Hindlimb muscle (tissue), 1 donor: ENCODE measurements around the gene NLGN1. TPM values are rescaled to one million over a fixed set of nuclear protein-coding genes. Genes with fewer than 3 reads are reported as not detected.

Experiments used
- DNase-seq: peaks from one replicate; pipeline ENCODE4 v3.0.0-alpha.2; 2013
- polyA plus RNA-seq: library from polyadenylated mRNA; unstranded; fragments of 120-200 nt; gene quantifications from one replicate; pipeline ENCODE4 v1.2.1, GENCODE V29; 2013; ENCODE audit not compliant: insufficient read length

Gene NLGN1
- polyA plus RNA-seq, 1 donor: 1.0 TPM

DNA sequence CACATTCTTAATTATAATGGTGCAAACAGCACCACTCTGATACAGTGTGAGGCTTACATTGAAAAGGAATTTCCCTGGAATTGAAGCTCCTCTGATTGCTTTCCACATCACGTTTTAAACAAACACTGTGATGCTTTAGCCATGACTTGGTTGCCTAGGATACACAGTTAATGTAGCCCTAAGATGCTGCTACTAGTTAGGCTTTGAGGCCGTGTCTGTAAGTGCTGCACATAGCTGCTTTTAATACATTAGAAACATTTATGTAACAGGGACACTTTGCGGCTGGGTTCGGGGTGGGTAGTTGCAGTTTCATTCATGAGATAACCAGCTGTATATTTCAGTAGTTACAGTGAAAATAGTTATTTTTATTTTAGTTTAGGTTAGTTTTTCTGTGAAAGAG, 334.7 kb downstream of the NLGN1 start:
- DNase-seq: no peak

GRCh38 chr3:173733029-173733652, 335.6 kb downstream of the NLGN1 start:
- no peak for DNase-seq

GRCh38 chr3:173734473-173734872, 336.9 kb downstream of the NLGN1 start:
- DNase-seq: no peak

DNA sequence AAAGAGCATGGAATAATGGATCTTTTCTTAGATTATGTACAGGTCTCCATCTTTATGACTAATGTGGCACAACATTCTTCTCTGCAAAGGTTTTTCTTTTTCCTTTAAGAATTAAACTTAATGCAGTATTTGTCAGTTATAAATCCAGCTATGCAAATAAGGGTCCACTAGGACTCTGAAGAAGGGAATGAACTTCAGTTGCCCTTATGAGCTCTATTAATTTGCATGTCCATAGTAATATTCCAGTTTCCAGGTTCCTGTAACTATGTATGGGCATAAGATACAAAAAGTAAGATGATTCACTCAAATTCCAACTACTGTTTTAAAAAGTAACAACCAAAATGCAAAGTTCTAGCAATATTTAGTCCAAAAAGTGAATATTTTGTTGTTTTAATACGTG, 337.4 kb downstream of the NLGN1 start:
- no peak for DNase-seq

GRCh38 chr3:173735841-173736240, 338.3 kb downstream of the NLGN1 start:
- DNase-seq: no peak

DNA sequence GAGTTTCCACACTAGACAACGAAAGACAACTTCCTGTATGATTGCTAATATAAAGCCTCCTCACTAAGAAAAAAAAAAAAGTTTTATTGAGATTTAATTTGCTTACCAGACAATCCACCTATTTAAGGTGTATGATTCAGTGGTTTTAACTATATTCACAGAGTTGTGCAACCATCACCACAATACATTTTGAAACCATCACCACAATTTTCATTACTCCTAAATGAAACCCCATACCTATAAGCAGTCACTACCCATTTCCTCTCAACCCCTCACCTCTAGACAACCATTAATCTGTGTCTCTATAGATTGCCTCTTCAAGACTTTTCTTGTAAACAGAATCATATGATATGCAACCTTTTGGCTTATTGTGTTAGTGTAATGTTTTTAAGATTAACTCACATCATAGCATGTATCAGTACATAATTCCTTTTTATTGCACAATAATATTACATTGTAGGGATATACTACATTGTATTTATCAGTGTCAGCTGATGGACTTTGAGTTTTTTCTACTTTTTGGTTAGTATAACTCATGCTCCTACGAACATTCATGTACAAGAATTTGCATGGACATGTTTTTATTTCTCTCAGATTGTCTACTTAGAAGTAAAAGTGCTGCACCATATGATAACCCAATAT, 339.7 kb downstream of the NLGN1 start:
- no peak for DNase-seq

DNA sequence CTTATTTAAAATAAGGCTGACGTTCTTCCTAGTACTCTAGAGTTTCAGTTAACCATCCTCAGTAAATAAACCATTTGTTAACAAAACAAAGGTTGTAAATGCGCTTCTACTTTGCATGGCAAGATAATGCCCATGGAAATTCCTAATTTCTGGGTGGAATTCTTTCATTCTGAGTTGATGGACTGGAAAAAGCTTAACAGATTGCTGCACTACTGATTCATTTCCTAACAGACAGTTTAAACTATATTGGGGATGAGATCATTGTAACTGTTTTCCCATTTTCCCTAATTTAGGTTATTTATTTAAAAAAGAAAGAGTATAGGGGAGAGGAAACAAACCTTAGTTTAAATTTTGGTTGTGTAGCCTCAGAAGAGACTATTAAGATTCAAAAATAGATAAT, 342.2 kb downstream of the NLGN1 start:
- DNase-seq: no peak

DNA sequence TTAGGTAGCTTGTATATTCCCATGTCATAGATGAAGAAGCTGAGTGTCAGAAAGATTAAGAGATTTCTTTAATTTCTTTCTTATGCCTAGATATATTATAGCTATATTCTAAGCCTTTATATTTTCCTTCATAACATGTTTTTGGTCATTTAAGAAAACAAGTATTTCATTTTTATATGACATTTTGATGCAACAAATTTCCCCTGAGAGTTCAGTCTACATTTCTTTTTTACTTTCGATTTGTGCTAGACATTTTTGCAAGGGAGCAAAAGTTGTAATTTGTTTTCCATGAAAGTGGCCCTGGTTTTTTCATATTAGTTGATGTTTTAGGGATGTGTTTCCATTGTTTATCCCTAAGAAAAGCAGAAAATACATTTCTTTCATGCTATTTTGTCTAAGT, 344.9 kb downstream of the NLGN1 start:
- no peak for DNase-seq

- DNase-seq: no peak
These were observed 345.6 kb downstream of the NLGN1 start for GRCh38 chr3:173743111-173743510.

DNA sequence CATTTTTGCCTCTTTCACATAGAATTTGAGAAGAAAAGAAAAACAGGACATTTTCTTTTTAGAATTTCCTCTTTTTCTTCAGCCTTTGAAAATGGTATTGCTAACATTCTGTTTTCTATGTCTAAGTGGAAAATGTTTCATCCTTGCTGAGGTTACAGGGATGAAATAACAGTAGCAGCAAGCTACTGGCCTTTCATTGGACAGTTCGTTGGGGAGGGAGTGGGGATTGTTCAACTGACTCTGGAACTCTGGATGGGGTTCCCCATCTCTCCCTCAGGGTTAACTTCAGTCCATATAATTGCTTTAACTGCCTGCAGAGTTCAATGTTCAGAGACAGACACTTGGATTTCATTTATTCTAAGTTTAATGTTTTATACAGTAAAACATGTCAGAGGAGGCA, 346.0 kb downstream of the NLGN1 start:
- DNase-seq: no peak

- DNase-seq: no peak
These were observed 346.9 kb downstream of the NLGN1 start for GRCh38 chr3:173744479-173744878.

- DNase-seq: no peak
These were observed 347.4 kb downstream of the NLGN1 start for GRCh38 chr3:173744895-173745294.

GRCh38 chr3:173745952-173746682, 348.6 kb downstream of the NLGN1 start:
- no peak for DNase-seq

- no peak for DNase-seq
These were observed 349.9 kb downstream of the NLGN1 start for GRCh38 chr3:173747427-173747826.

- no peak for DNase-seq
These were observed 350.6 kb downstream of the NLGN1 start for GRCh38 chr3:173748105-173748504.

DNA sequence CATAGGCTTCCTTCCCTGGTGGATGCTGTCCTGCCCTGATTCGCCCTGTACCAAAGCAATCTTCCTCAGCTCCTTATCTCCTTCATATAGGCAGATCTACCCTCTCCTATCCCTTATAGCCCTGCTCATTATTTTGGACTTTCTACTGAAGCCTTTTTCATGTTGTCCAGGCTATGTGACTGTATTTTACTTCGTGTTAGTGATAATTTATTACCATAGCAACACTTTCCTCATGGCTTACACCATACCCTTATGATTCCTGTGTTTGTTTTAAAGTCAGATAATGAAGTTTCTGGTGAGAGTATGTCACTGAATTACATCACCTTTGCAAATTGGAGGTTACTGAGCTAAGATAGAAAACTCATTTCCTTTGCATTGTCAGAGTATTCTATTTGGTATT, 352.6 kb downstream of the NLGN1 start:
- DNase-seq: no peak

GRCh38 chr3:173750591-173750990, 353.0 kb downstream of the NLGN1 start:
- no peak for DNase-seq

- no peak for DNase-seq
These were observed 356.0 kb downstream of the NLGN1 start for GRCh38 chr3:173753593-173753992.

- DNase-seq: no peak
These were observed 357.6 kb downstream of the NLGN1 start for GRCh38 chr3:173755161-173755560.

GRCh38 chr3:173761161-173761560, 363.6 kb downstream of the NLGN1 start:
- DNase-seq: no peak

DNA sequence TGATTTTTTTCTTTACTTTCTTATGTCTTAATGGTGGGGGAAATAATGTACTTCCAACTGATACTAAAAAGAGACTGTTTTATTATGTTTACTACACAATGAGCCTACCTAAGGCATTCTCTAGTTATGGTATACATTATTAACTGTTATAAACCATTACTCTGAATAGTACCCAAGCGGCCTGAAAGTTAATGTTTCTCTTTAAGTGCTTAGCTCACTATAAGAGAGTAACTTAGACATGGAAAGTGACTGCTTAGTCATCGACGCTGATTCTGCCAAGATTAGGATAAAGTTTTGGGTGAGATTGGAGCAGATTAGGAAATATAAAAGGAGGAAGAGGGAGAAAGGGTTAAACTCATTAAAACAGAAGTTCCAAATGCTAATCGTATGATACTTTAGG, 365.0 kb downstream of the NLGN1 start:
- DNase-seq: no peak

GRCh38 chr3:173770011-173770410, 372.5 kb downstream of the NLGN1 start:
- no peak for DNase-seq

DNA sequence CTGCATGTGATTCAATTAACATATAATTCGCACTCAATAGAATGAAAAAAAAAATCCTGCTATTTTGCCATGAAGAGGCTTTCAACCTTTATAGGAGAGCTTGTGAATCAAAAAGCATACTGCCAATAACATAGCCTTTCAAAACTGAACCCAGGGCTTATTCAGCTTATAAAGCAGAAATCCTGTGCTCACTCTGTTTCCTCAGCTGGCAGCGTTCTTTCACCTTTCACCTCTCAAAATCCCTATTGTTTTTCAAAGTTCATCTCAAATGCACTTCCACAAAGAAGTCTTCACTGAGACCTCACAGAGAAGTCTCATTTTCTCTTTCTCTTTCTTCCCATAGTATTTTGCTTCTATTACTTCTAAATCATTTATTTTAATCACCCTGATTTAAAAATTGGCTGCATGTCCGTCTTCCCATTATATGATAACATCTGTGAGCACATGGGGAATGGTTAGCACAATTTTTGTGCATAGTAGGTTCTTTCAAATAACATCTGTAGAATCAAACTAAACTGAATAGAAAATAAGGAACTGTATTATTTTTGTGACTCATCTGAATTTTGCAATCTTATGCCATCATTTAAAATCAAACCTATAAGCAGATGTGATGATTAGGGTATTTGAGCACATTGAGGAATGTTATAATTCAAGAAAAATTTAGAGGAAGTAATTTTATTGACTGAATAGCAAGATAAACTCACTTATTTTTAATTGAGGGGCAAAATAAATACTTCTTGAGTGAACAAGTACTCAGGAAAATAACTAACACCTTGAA, 373.4 kb downstream of the NLGN1 start:
- DNase-seq: no peak
